Upper lobe of left lung (tissue), 6 donors: ENCODE data around the gene KCNIP4. TPM values are rescaled to one million over a fixed set of nuclear protein-coding genes. Genes with fewer than 3 reads are reported as not detected.

Source experiments
- ATAC-seq, 2 donors: fragments of 200-7000 bp; cut with Tn5 transposase; one replicate each; pipeline ENCODE4 v1.9.1; 2022; ENCODE audit warnings: mild to moderate bottlenecking in 2 of 2, moderate library complexity in 2 of 2; ENCODE audit not compliant: low FRiP score in 2 of 2
- DNase-seq, 2 donors: peaks; one replicate each; pipeline ENCODE4 v3.0.0-alpha.2; 2019 to 2020
- H3K27ac ChIP-seq, 4 donors: fragments of 200-600 bp; sonication (generic); one replicate each; pipeline ENCODE4 v1.5.1; 2016 to 2019
- H3K27me3 ChIP-seq, 4 donors: fragments of 200-600 bp; sonication (generic); one replicate each; pipeline ENCODE4 v1.5.1; 2017 to 2019
- H3K36me3 ChIP-seq, 4 donors: fragments of 200-600 bp; sonication (generic); one replicate each; pipeline ENCODE4 v1.5.1; 2016 to 2019
- H3K4me1 ChIP-seq, 4 donors: fragments of 200-600 bp; sonication (generic); one replicate each; pipeline ENCODE4 v1.5.1; 2018 to 2019
- H3K4me3 ChIP-seq, 4 donors: fragments of 200-600 bp; sonication (generic); one replicate each; pipeline ENCODE4 v1.5.1; 2017 to 2019; ENCODE audit warnings: mild to moderate bottlenecking in 2 of 4, moderate library complexity in 1 of 4
- H3K9me3 ChIP-seq, 4 donors: fragments of 200-600 bp; sonication (generic); one replicate each; pipeline ENCODE4 v1.5.1; 2018 to 2019
- EP300 ChIP-seq, 4 donors: sonication (generic); formaldehyde crosslinking; IDR thresholded peaks; one replicate each; pipeline ENCODE4 v1.5.1; 2017; ENCODE audit warnings: antibody characterized with exemption in 4 of 4, control low read depth in 2 of 4
- POLR2A ChIP-seq, 4 donors: fragments of 450-650 bp; IDR thresholded peaks; one replicate each; pipeline ENCODE4 v1.5.1; 2016 to 2017; ENCODE audit warnings: antibody characterized with exemption in 4 of 4, mild to moderate bottlenecking in 2 of 4
- POLR2AphosphoS5 ChIP-seq, 2 donors: sonication (generic); formaldehyde crosslinking; IDR thresholded peaks; one replicate each; pipeline ENCODE4 v1.5.1; 2017; ENCODE audit warnings: antibody characterized with exemption in 2 of 2
- WGBS, 2 donors: methylation state at CpG; one replicate each; pipeline ENCODE4 v1.1.5; 2017 to 2018; 5-methylcytosine and 5-hydroxymethylcytosine counted together
- total RNA-seq, 6 donors: library from RNA; depleted of rRNA in 4 of 6; stranded (reverse); fragments of >200 nt in 4 of 6; gene quantifications; one replicate each; pipeline versions ENCODE4 v1.1.0 to v1.2.1, GENCODE V29; 2016 to 2021
- TF ChIP-seq, protein P1 (sequence below), 6 experiments: fragments of 450-650 bp in 4 of 6; fragments of 200-600 bp in 2 of 6; sonication (generic) in 2 of 6; IDR thresholded peaks; one replicate each; pipeline ENCODE4 v1.5.1; 2016 to 2019; ENCODE audit warnings: antibody characterized with exemption in 6 of 6
- donor health status: DM: no; HTN: no; CAD: no; lungs with moderate emphysema.
- donor health status: DM: no; HTN: yes; CAD: no; lungs with severe emphysema.

Gene KCNIP4
- total RNA-seq, 6 donors from 2014 or later: 0.20 TPM; not detected in 5

DNA sequence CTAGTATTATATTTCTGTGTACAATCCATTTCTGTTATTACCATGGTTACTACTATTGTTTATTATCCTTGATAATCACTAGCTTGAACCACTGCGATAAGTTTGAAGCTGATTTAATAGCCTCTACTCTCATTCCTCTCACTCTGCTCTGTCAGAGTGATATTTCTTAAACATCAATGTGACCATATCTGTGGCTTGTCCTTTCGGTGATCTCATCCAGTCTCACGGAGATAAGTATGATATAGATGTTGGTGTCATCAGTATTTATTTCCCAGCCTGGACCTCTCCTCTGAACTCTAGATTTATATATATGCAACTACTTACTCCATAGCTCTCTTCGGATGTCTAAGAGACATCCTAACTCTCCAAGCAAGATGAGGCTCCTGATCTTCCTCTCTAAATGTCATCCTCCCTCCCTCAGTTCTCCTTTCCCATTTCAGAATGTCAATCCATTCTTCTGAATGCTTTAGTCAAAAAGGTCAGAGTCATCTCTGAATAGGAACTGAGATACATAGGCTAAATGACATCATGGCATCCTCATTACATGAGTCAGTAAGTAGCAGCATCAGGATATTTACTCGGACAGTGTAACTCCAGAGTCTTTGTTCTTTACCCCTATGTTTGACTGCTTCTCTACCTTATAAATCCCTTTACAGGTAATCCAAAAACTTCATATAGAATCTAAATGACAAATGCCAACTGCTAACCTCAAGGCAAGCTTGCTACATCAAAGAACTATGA lies 1118.8 kb downstream of the KCNIP4 start:
- ATAC-seq: no peak

GRCh38 chr4:20825505-20825904 lies 1123.1 kb downstream of the KCNIP4 start:
- DNase-seq (no peak), ATAC-seq (no peak)
- H3K27me3 ChIP-seq: no peaks in the 10 kb centered on the region
- WGBS, 2 donors: 71 to 78% methylated on average over 3 of the region's 3 CpGs
- no peaks in the 10 kb centered on the region for H3K36me3 ChIP-seq
- no peak overlapping the region for H3K27ac ChIP-seq
- TF ChIP-seq, protein P1, sequence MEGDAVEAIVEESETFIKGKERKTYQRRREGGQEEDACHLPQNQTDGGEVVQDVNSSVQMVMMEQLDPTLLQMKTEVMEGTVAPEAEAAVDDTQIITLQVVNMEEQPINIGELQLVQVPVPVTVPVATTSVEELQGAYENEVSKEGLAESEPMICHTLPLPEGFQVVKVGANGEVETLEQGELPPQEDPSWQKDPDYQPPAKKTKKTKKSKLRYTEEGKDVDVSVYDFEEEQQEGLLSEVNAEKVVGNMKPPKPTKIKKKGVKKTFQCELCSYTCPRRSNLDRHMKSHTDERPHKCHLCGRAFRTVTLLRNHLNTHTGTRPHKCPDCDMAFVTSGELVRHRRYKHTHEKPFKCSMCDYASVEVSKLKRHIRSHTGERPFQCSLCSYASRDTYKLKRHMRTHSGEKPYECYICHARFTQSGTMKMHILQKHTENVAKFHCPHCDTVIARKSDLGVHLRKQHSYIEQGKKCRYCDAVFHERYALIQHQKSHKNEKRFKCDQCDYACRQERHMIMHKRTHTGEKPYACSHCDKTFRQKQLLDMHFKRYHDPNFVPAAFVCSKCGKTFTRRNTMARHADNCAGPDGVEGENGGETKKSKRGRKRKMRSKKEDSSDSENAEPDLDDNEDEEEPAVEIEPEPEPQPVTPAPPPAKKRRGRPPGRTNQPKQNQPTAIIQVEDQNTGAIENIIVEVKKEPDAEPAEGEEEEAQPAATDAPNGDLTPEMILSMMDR (IDR thresholded peaks at IDR 0.05): no peak
- no peak for TF ChIP-seq EP300 (IDR thresholded peaks at IDR 0.05)
- no peak for TF ChIP-seq POLR2A (IDR thresholded peaks at IDR 0.05)
- TF ChIP-seq POLR2AphosphoS5 (IDR thresholded peaks at IDR 0.05): no peak
- H3K4me1 ChIP-seq: no peaks in the 10 kb centered on the region
- H3K9me3 ChIP-seq: no peaks in the 10 kb centered on the region
- no peak overlapping the region for H3K4me3 ChIP-seq

More for the DNA sequence above, 1118.8 kb downstream of the KCNIP4 start:
- DNase-seq: no peak
- H3K4me3 ChIP-seq: no peak overlapping the region
- TF ChIP-seq POLR2A (IDR thresholded peaks at IDR 0.05): no peak
- TF ChIP-seq POLR2AphosphoS5 (IDR thresholded peaks at IDR 0.05): no peak
- TF ChIP-seq, protein P1 (IDR thresholded peaks at IDR 0.05): no peak
- TF ChIP-seq EP300 (IDR thresholded peaks at IDR 0.05): no peak
- no peaks in the 10 kb centered on the region for H3K9me3 ChIP-seq
- H3K27ac ChIP-seq: no peak overlapping the region
- H3K36me3 ChIP-seq: no peaks in the 10 kb centered on the region
- H3K27me3 ChIP-seq: no peaks in the 10 kb centered on the region
- H3K4me1 ChIP-seq: no peaks in the 10 kb centered on the region
- WGBS, 2 donors: 70 to 73% methylated on average over 5 of the region's 5 CpGs

GRCh38 chr4:20816287-20816686 lies 1132.3 kb downstream of the KCNIP4 start:
- ATAC-seq (no peak), DNase-seq (no peak)
- no peaks in the 10 kb centered on the region for H3K9me3 ChIP-seq
- no peak overlapping the region for H3K27ac ChIP-seq
- H3K4me1 ChIP-seq: no peaks in the 10 kb centered on the region
- 88 to 90% methylated on average over 5 of the region's 5 CpGs for WGBS, 2 donors
- H3K36me3 ChIP-seq: no peaks in the 10 kb centered on the region
- TF ChIP-seq POLR2A (IDR thresholded peaks at IDR 0.05): no peak
- no peak for TF ChIP-seq POLR2AphosphoS5 (IDR thresholded peaks at IDR 0.05)
- TF ChIP-seq, protein P1 (IDR thresholded peaks at IDR 0.05): no peak
- no peak for TF ChIP-seq EP300 (IDR thresholded peaks at IDR 0.05)
- no peak overlapping the region for H3K4me3 ChIP-seq
- H3K27me3 ChIP-seq: no peaks in the 10 kb centered on the region

GRCh38 chr4:20813700-20814099 lies 1134.9 kb downstream of the KCNIP4 start:
- TF ChIP-seq, protein P1 (IDR thresholded peaks at IDR 0.05): no peak
- TF ChIP-seq POLR2A (IDR thresholded peaks at IDR 0.05) (no peak), EP300 (IDR thresholded peaks at IDR 0.05) (no peak)
- Histone ChIP-seq H3K36me3 (no peaks in the 10 kb centered on the region), H3K27me3 (no peaks in the 10 kb centered on the region), H3K4me1 (no peaks in the 10 kb centered on the region), H3K4me3 (no peak overlapping the region), H3K9me3 (no peaks in the 10 kb centered on the region), H3K27ac (no peak overlapping the region)
- WGBS, 2 donors: 24 to 50% methylated on average over 1 of the region's 1 CpG
- no peak for ATAC-seq
- DNase-seq: no peak

GRCh38 chr4:20809812-20810211 lies 1138.8 kb downstream of the KCNIP4 start:
- Histone ChIP-seq H3K27me3 (no peaks in the 10 kb centered on the region), H3K27ac (no peak overlapping the region), H3K36me3 (no peaks in the 10 kb centered on the region), H3K9me3 (no peaks in the 10 kb centered on the region), H3K4me3 (no peak overlapping the region), H3K4me1 (no peaks in the 10 kb centered on the region)
- peak; percentile 44 to 88 for ATAC-seq
- no peak for TF ChIP-seq EP300 (IDR thresholded peaks at IDR 0.05)
- TF ChIP-seq POLR2AphosphoS5 (IDR thresholded peaks at IDR 0.05): peak in 1 of 2 donors; percentile 11
- TF ChIP-seq POLR2A (IDR thresholded peaks at IDR 0.05): no peak
- TF ChIP-seq, protein P1 (IDR thresholded peaks at IDR 0.05): no peak
- WGBS, 2 donors: 41 to 54% methylated on average over 3 to 4 of the region's 4 CpGs
- DNase-seq: peak in 1 of 2 donors; percentile 76
